ENCODE measurements around the gene UBAC2. TPM values are rescaled to one million over a fixed set of nuclear protein-coding genes. Genes with fewer than 3 reads are reported as not detected.

Gene UBAC2
- total RNA-seq, 4 donors from 2014 or later, result 51.0 to 71.5 (median 61.1) TPM

GRCh38 chr13:99323488-99323887 lies 122.8 kb downstream of the UBAC2 start:
- H3K9me3 ChIP-seq, result no peaks in the 10 kb centered on the region
- TF ChIP-seq POLR2A (IDR thresholded peaks at IDR 0.05), result no peak
- TF ChIP-seq CTCF (IDR thresholded peaks at IDR 0.05 in 4 of 5, conservative IDR thresholded peaks at IDR 0.05 in 1 of 5), result no peak
- intact Hi-C loops (cut with DNase I; ENCODE audit: low total_unique reads), result no loop called here
- peaks cover 0 to 8% of the 10 kb centered on the region in 2 donors for H3K36me3 ChIP-seq
- in situ Hi-C loops (cut with MboI; ENCODE audit: low sequenced_read_pairs in 4 of 4), result no loop called here
- H3K4me3 ChIP-seq, result no peak overlapping the region
- no peak for DNase-seq
- ATAC-seq, result no peak
- H3K4me1 ChIP-seq, result peaks cover 5 to 6% of the 10 kb centered on the region in 2 donors
- H3K27me3 ChIP-seq, result no peaks in the 10 kb centered on the region
- H3K27ac ChIP-seq, result no peak overlapping the region

GRCh38 chr13:99326012-99326411 lies 125.4 kb downstream of the UBAC2 start:
- Histone ChIP-seq H3K9me3 (no peaks in the 10 kb centered on the region), H3K4me1 (peaks cover 0 to 6% of the 10 kb centered on the region in 2 donors), H3K4me3 (no peak overlapping the region), H3K27ac (no peak overlapping the region), H3K27me3 (no peaks in the 10 kb centered on the region), H3K36me3 (no peaks in the 10 kb centered on the region)
- DNase-seq (no peak), ATAC-seq (no peak)
- intact Hi-C loops (cut with DNase I; ENCODE audit: low total_unique reads) (no loop called here), in situ Hi-C loops (cut with MboI; ENCODE audit: low sequenced_read_pairs in 4 of 4) (no loop called here)
- TF ChIP-seq CTCF (IDR thresholded peaks at IDR 0.05 in 4 of 5, conservative IDR thresholded peaks at IDR 0.05 in 1 of 5), result no peak
- no peak for TF ChIP-seq POLR2A (IDR thresholded peaks at IDR 0.05)

- Histone ChIP-seq H3K27ac (no peak overlapping the region), H3K36me3 (no peaks in the 10 kb centered on the region), H3K4me1 (peaks cover 7 to 8% of the 10 kb centered on the region in 2 donors), H3K9me3 (no peaks in the 10 kb centered on the region), H3K4me3 (no peak overlapping the region), H3K27me3 (no peaks in the 10 kb centered on the region)
- ATAC-seq (no peak), DNase-seq (no peak)
- intact Hi-C loops (cut with DNase I; ENCODE audit: low total_unique reads), result no loop called here
- TF ChIP-seq CTCF (IDR thresholded peaks at IDR 0.05 in 4 of 5, conservative IDR thresholded peaks at IDR 0.05 in 1 of 5) (no peak), POLR2A (IDR thresholded peaks at IDR 0.05) (no peak)
- in situ Hi-C loops (cut with MboI; ENCODE audit: low sequenced_read_pairs in 4 of 4), result no loop called here
Observed at GRCh38 chr13:99327126-99327525, 126.5 kb downstream of the UBAC2 start.

GRCh38 chr13:99327761-99328160 lies 127.1 kb downstream of the UBAC2 start:
- Histone ChIP-seq H3K36me3 (no peaks in the 10 kb centered on the region), H3K27me3 (no peaks in the 10 kb centered on the region), H3K4me3 (no peak overlapping the region), H3K9me3 (no peaks in the 10 kb centered on the region), H3K4me1 (peaks cover 13 to 14% of the 10 kb centered on the region in 2 donors), H3K27ac (no peak overlapping the region)
- ATAC-seq (no peak), DNase-seq (no peak)
- intact Hi-C loops (cut with DNase I; ENCODE audit: low total_unique reads), result no loop called here
- in situ Hi-C loops (cut with MboI; ENCODE audit: low sequenced_read_pairs in 4 of 4), result no loop called here
- TF ChIP-seq CTCF (IDR thresholded peaks at IDR 0.05 in 4 of 5, conservative IDR thresholded peaks at IDR 0.05 in 1 of 5) (no peak), POLR2A (IDR thresholded peaks at IDR 0.05) (no peak)

GRCh38 chr13:99329477-99329876 lies 128.8 kb downstream of the UBAC2 start:
- no peaks in the 10 kb centered on the region for H3K36me3 ChIP-seq
- DNase-seq (no peak), ATAC-seq (no peak)
- H3K4me3 ChIP-seq, result no peak overlapping the region
- in situ Hi-C loops (cut with MboI; ENCODE audit: low sequenced_read_pairs in 4 of 4), result no loop called here
- intact Hi-C loops (cut with DNase I; ENCODE audit: low total_unique reads), result no loop called here
- H3K27me3 ChIP-seq, result no peaks in the 10 kb centered on the region
- no peak overlapping the region for H3K27ac ChIP-seq
- no peaks in the 10 kb centered on the region for H3K9me3 ChIP-seq
- peaks cover 12 to 18% of the 10 kb centered on the region in 2 donors for H3K4me1 ChIP-seq
- TF ChIP-seq POLR2A (IDR thresholded peaks at IDR 0.05) (no peak), CTCF (IDR thresholded peaks at IDR 0.05 in 4 of 5, conservative IDR thresholded peaks at IDR 0.05 in 1 of 5) (no peak)
